OCI-LY3 (cell line): ENCODE data around the gene PPP3CA.

Experiments
- CTCF ChIP-seq: fragments of 200-600, 300-600 bp; sonication (generic); IDR thresholded peaks from 2 replicates; pipeline ENCODE4 v1.5.1; 2014; ENCODE audit warnings: antibody characterized with exemption, low read length, low read depth
- EZH2phosphoT487 ChIP-seq: fragments of 200-600 bp; shearing (Covaris generic); IDR thresholded peaks from 2 replicates; pipeline ENCODE4 v1.6.1; 2018; ENCODE audit warnings: antibody characterized with exemption, mixed run types, low read depth

GRCh38 chr4:101232074-101232776 lies 115.1 kb downstream of the PPP3CA start:
- TF ChIP-seq CTCF (no peak), EZH2phosphoT487 (no peak)
